Measurements from ENCODE around the gene DCAF17.

- TF ChIP-seq, protein P1, sequence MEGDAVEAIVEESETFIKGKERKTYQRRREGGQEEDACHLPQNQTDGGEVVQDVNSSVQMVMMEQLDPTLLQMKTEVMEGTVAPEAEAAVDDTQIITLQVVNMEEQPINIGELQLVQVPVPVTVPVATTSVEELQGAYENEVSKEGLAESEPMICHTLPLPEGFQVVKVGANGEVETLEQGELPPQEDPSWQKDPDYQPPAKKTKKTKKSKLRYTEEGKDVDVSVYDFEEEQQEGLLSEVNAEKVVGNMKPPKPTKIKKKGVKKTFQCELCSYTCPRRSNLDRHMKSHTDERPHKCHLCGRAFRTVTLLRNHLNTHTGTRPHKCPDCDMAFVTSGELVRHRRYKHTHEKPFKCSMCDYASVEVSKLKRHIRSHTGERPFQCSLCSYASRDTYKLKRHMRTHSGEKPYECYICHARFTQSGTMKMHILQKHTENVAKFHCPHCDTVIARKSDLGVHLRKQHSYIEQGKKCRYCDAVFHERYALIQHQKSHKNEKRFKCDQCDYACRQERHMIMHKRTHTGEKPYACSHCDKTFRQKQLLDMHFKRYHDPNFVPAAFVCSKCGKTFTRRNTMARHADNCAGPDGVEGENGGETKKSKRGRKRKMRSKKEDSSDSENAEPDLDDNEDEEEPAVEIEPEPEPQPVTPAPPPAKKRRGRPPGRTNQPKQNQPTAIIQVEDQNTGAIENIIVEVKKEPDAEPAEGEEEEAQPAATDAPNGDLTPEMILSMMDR (IDR thresholded peaks at IDR 0.05; ENCODE audit: low read length), result no peak
- TF ChIP-seq EZH2 (IDR thresholded peaks at IDR 0.05; ENCODE audit: borderline replicate concordance, low read length), result no peak
Measured at GRCh38 chr2:171389325-171389724, 44.7 kb upstream of the DCAF17 start.

Data from OCI-LY1 (cell line).